ENCODE results near the gene ABHD12B. TPM values are rescaled to one million over a fixed set of nuclear protein-coding genes. Genes with fewer than 3 reads are reported as not detected.

ABHD12B gene
- total and polyA plus RNA-seq, 2 of the 13 experiments (the other 11 are each of a cell fraction or from before 2014, with no cell fraction given): not detected

GRCh38 chr14:50875359-50876070 is 3.7 kb downstream of the ABHD12B start (continued):
- TF ChIP-seq MAFK (conservative IDR thresholded peaks at IDR 0.05 in 1 of 2, IDR thresholded peaks at IDR 0.05 in 1 of 2; ENCODE audit: low read length in 2 of 2) (peak in 1 of 2 experiments; percentile 31; a peak in 1 of 4 replicates), ZBTB26 (CRISPR knock-in tag; IDR thresholded peaks at IDR 0.05; ENCODE audit: borderline replicate concordance) (no peak), CC2D1A (CRISPR knock-in tag; IDR thresholded peaks at IDR 0.05) (no peak), KDM5B (CRISPR knock-in tag; IDR thresholded peaks at IDR 0.05; ENCODE audit: borderline replicate concordance) (no peak), ZFAT (CRISPR knock-in tag; conservative IDR thresholded peaks at IDR 0.05) (no peak), TEAD2 (CRISPR knock-in tag; IDR thresholded peaks at IDR 0.05) (no peak), DBP (CRISPR knock-in tag; IDR thresholded peaks at IDR 0.05; ENCODE audit: not compliant biosample characterization) (no peak), RFXAP (CRISPR knock-in tag; IDR thresholded peaks at IDR 0.05; ENCODE audit: borderline replicate concordance) (no peak), GABPB1 (CRISPR knock-in tag; IDR thresholded peaks at IDR 0.05) (no peak), SMC3 (IDR thresholded peaks at IDR 0.05; ENCODE audit: low read length) (no peak), GATA4 (IDR thresholded peaks at IDR 0.05; ENCODE audit: borderline replicate concordance, low read depth) (no peak), DR1 (CRISPR knock-in tag; IDR thresholded peaks at IDR 0.05) (no peak), ZNF138 (CRISPR knock-in tag; IDR thresholded peaks at IDR 0.05; ENCODE audit: low read depth) (no peak), FOSL2 (CRISPR knock-in tag; IDR thresholded peaks at IDR 0.05) (peak; percentile 81), TRIM22 (IDR thresholded peaks at IDR 0.05) (no peak), HMGXB4 (CRISPR knock-in tag; IDR thresholded peaks at IDR 0.05; ENCODE audit: borderline replicate concordance in 1 of 2, low read depth in 1 of 2) (no peak), MBNL3 (CRISPR knock-in tag; conservative IDR thresholded peaks at IDR 0.05) (no peak), ELF3 (CRISPR knock-in tag; IDR thresholded peaks at IDR 0.05) (peak; percentile 51), ZNF276 (CRISPR knock-in tag; IDR thresholded peaks at IDR 0.05; ENCODE audit: low read depth) (no peak), ZFP82 (CRISPR knock-in tag; IDR thresholded peaks at IDR 0.05; ENCODE audit: borderline replicate concordance) (no peak), RARG (CRISPR knock-in tag; IDR thresholded peaks at IDR 0.05; ENCODE audit: low read depth) (no peak), POGZ (CRISPR knock-in tag; IDR thresholded peaks at IDR 0.05) (no peak; the same call in 1 of the 2 replicates), ESRRA (CRISPR knock-in tag; IDR thresholded peaks at IDR 0.05; ENCODE audit: low read depth) (no peak; the same call in none of the 2 replicates)
